SIG-M5 treated with dmso at 0.1 percent for 504 hours (cell line): ENCODE results near the gene CACNA1C.

Source experiments
- DNase-seq: peaks from one replicate; lab custom pipeline; 2025; ENCODE audit not compliant: unreplicated experiment; lab: John Stamatoyannopoulos, UW

Gene CACNA1C

DNA sequence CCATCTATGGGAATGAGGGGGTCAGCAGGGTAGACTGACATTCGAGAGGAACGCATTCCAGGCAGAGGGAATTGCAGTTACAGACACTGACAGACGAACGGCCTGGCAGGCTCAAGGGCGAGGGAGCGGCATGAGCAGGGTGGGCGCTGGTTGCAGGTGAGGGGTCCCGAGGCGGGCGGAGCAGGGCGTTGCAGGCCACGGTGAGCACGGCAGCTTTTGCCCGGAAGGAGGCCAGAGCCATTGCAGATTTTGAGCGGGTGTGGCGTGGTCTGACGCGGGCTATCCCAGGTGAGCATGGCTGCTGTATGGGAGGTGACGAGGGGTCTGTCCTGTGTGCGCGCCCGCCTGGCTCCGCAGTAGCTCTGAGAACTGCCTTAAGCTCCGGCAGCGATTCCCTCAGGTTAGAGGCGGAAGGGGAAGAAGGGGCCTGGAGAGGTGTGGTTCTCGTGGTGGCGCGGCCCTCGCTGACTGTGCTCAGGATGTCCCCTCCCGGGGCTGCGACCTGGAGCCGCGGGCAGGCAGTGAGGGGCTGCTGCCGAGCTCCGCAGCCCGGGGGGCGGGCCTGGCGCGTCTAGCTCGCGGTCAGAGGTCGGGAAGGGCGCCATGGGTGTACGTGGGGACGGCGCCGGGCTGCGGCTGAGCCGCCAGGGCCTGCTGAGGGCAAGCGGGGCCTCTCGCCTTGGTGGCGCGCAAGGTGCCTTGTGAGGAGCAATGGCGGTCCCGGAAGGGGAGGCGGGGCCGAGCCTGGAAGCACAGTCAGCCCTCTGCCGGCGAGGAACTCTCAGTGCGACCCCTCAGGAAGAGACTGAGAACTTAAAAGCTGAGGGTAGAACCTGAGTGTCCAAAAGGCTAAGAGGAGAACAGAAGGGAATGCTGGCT, 177.1 kb downstream of the CACNA1C start:
- no peak for DNase-seq

DNA sequence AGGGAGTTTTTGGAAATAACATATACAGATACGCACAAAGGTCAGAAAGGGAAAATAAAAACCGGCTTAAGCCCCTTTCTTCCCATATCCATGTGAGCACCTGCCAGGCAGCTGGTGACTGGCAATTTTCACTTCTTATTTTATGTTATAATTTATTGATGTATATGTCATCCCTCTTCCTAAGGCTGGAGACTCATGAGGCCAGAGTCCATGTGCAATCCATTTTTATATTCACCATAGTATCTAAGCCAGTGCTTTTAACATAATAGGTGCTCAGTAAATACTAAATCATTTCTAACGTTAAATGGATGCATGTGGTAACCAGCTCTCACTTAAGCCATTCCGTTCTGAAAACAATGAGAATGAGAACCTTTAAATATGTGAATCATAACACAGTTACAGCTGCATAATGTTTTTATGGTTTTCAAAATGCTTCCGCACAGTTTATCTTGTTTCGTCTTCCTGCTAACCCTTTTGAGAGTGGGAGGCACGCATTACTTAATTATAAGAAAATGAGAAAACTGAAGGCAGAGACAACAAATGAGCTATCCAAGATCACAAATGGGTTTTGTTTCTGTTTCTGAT, 178.3 kb downstream of the CACNA1C start:
- no peak for DNase-seq

GRCh38 chr12:2231956-2232355, 179.2 kb downstream of the CACNA1C start:
- DNase-seq = no peak

GRCh38 chr12:2233034-2233433, 180.2 kb downstream of the CACNA1C start:
- DNase-seq = no peak

DNA sequence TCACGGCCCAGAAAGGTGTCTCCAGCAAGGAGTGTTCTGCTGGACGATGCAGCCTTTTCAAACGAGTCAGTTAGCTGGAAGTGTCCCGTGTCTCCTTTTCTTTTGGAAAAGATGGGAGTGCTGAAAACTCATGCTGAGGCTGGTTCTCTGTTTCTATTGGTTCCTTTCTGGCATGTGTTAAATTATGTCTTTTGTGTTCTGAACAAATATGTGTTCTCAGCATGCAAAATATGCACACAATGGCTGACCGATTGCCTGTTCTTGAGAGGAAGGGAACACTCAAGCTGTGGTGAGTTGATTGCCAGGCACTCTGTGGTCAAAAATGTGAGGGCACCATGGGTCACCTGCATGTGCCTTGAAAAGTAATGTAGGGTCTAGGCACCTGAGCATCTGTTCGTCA, 181.3 kb downstream of the CACNA1C start:
- DNase-seq = no peak

DNA sequence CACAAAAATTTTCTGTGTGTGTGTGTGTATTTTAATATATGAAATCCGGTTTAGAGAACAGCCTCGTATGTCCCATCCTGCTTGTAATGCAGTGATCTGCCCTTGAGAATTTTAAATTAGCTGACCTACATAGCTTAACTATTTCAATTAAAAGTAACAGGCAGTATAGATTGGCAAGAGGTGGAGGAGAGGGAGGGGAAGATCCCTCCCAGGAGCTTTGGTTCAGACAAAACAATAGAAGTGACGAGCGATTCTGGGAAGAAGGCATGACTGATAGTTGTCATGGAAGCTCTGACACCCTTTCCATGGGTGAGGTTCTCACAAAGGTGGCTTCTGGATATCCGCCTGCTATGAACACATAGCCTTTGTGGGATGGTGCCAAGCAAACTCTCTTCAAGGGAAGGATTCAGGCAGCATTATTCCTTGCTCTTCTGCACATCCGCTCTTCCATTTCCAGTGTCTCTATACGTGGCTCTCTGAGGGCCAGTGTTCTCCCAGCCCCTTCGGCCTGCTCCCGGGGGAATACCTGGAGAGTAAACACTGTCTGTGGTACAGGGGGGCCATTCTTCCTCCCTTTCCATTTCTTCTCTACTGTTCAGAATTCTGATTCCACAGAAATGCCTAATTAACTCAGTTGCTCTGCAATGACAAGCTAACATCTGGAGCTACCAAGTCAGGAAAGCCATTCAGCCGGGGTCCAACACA, 182.0 kb downstream of the CACNA1C start:
- no peak for DNase-seq

DNA sequence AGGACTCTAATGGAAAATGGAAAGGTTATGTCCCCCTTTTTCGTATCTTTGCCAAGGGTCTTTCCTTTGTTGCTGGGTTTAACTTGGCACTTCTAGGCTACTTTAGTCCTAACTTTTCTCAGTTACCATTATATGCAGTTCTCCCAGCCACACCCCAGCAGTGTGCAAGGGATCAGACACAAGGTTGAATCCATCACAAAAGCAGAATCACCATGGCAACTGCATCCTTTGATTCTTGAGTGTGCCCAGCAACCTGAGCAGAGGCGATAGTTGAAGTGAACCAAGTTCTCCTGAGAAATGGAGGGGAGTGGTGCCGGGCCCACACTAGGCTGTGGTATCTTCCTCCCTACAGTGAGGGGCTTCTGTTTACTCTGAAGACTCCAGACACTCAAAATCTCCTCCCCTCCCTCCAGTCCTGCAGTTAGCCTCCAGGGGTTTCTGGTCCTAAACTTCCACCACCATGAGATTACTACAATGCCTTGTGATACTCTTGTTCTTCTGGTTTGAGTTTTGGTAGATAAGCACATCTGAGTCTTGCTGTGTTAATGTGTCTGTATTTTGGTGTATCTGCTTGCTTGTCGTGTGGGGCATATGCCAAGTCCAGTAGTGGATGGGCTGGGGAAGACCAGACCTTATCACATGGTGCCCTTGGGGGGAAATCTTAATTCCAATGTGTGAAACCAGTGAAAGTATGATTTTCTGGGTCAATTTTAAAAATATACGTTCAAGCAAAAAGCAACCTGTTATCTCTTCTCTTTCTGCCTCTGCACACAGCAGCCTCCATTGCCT, 183.9 kb downstream of the CACNA1C start:
- no peak for DNase-seq

- DNase-seq = no peak
These were observed 185.3 kb downstream of the CACNA1C start for GRCh38 chr12:2238111-2238510.

- DNase-seq = no peak
These were observed 186.6 kb downstream of the CACNA1C start for GRCh38 chr12:2239381-2239871.

DNA sequence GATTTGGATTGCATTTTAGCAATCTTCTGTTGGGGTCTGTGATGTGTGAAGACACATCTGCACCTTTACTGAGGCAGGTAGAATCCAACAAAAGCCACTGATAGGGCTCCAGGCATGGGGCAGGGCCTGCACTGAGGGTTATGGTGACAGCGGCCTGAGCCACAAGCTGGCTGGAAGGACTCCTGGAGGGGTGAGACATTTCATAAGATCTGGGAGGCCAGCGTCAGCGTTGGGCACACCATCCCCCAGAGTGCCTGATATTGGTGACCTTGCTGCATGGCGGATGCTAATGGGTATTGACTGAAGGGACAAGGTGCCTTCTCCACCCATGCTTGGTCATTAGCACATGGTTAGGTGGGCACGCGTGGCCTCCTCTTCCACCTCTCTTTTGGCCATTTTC, 187.6 kb downstream of the CACNA1C start:
- DNase-seq = no peak

DNA sequence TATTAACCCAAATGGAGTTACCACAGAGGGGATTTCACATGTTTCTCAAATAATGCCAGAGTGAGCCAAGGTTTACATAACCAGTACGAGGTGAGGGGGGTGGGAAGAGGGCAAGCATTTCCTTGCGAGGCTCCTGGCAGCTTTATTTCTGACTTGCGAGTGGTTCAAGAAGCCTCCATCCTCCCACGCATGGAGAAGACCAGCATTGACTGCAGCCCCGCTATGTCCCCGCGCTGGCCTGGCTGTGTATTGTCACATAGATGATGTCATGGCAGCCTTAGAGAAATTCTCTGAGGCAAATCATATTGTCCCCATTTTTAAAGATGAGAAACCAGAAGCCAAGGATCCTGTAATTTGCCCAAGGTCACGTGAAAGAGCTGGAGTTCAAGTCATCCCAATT, 188.2 kb downstream of the CACNA1C start:
- DNase-seq = no peak

DNA sequence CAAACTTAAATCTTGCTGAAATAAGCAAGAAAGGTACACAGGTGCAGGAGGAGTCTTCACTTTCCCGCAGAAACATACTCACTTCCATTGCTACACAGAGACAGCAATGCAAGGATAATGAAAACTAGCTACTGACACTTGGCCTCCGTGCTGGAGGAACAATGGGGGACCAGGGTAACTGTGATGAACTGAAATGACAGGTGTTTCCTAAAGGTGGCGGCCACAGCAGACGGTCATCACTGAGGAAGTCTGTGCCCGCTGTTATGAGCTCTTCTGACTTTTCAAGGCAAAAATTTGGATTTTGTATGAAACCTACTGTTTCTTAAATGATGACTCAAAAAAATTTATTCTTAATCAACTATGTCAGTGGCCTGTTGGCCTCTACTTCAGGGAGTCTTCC, 189.4 kb downstream of the CACNA1C start:
- no peak for DNase-seq

DNA sequence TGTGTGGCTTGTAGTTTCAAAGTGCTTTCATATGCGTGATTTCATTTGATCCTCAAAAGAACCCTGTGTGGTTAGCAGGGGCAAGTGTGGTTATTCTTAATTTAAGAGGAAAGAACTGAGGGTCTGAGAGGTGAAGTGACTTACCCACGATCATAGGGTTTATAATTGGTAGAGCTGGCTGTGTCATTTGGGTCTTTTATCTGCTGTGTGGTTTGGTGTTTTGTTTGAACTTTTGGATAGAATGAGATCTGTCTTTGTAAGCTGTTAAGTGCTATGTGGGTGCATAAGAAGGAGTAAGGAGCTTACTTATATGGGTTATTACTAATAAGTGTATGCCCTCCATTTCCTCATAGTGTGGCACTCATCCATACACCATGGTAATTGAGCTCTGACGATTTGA, 190.0 kb downstream of the CACNA1C start:
- DNase-seq = no peak

GRCh38 chr12:2243275-2243674, 190.5 kb downstream of the CACNA1C start:
- no peak for DNase-seq

DNA sequence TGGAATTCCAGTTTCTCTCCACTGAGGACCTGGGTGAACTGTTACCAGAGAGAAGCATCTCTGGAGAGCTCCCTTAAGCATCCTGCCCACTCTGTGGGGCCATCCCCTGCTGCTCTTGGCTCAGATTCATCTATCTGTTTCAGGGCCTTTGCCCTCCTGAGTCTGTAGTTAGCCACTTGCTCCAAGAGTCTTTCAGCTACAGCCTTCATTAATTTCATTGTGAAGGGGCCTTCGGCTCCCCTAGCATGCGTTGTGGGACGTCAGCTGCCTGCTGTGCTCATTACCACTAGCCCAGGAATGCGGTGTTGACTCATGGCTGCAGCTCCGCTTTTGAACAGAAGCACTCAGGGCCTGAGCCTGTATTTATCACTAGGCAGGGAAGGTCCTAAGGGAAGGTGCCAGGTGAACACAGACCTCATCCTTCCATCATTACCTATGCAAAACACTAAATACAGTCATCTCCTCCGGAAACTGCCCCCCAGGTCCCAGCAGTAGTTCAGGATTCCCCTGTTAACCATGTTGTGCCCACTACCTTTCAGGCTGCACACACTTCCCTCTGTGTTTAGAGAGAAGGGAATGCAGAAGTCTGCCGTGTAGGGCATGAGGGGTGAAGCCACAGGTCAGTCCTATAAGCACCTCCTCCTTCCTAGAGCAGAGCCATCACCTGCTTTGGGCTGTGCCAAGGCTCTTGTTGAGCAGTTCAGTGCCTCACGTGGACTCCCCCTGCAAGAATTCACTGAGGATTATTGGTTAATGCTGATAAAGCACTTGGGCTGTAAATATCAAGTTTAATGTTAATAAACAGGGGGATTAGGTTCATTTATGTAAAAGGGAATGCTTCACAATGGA, 191.4 kb downstream of the CACNA1C start:
- no peak for DNase-seq

GRCh38 chr12:2246358-2246757, 193.6 kb downstream of the CACNA1C start:
- DNase-seq = no peak

- DNase-seq = no peak
These were observed 194.3 kb downstream of the CACNA1C start for GRCh38 chr12:2247120-2247519.

DNA sequence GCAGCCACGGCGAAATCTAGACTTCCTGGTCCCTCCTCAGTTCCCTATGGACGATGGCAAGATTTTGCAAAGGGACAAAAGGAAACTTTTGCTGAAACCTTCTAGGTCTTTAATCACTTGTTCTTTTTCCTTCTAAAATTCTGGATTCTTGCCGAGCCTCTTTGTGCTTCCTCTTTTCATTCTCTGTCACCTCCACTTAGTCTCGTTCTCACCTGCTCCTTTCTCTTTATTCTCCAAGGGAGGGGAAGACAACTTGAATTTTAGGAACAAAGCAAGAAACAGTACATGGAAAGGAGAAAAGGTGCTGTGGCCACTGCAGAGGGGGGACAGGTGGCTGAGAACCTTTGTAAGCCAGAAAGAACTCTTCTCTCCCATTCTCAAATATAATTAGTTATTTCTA, 194.8 kb downstream of the CACNA1C start:
- DNase-seq = no peak

DNA sequence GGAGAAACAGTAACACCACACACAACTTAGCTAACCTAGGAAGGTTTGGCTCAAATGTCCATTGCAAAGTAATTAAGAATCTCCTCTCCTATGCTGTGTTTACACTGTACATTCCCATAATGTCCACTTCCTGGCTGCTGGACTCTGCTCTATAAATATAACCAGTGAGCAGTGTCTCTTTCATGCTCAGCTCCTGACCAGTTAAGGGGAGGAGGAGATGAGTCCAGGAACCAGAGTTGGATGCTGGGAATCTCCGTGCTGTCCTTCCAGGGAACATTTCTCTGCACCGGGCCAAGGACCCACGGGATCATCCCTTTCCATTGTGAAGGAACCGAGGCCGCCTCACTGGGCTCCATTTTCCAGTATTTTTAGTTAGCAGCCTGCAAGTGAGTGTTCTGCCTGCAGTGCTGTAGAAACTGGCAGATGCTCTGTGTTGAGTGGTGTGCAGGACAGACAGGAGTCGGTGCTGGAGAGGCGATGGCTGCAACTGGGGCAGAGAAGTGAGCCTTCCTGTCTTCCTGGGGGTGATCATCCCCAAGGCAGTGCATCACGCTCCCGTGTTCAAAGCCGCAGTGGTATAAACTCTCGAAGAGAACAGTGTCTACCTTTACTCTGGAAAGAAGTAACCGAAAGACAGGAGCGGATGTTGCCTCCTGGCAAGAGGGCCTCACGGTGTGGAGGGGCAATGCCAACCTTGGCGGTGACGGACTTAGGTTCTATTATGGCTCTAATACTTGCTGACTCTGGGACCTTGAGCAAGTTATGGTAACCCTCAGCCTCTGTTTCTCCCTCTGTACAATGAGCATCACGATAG, 195.5 kb downstream of the CACNA1C start:
- no peak for DNase-seq
